HUES48 (cell line): ENCODE data around the gene FOXN4.

Experiments
- H3K27ac ChIP-seq: one replicate; pipeline ENCODE4 v1.7.0; 2013; ENCODE audit warnings: low read depth, low read length, inconsistent platforms
- H3K27me3 ChIP-seq: 2 replicates; pipeline ENCODE4 v1.6.1; 2013; ENCODE audit warnings: mild to moderate bottlenecking, low read length; ENCODE audit not compliant: control insufficient read depth, insufficient read depth
- H3K36me3 ChIP-seq: 2 replicates; pipeline ENCODE4 v1.6.1; 2013; ENCODE audit warnings: low read length; ENCODE audit not compliant: control insufficient read depth, insufficient read depth
- H3K4me1 ChIP-seq: 2 replicates; pipeline ENCODE4 v1.6.1; 2013; ENCODE audit warnings: mild to moderate bottlenecking, low read length; ENCODE audit not compliant: control insufficient read depth, insufficient read depth
- H3K4me3 ChIP-seq: 2 replicates; pipeline ENCODE4 v1.5.1; 2013; ENCODE audit warnings: mild to moderate bottlenecking, low read depth, low read length
- H3K9ac ChIP-seq: 2 replicates; pipeline ENCODE4 v1.6.1; 2013; ENCODE audit warnings: mild to moderate bottlenecking, low read depth, low read length, moderate library complexity
- H3K9me3 ChIP-seq: 2 replicates; pipeline ENCODE4 v1.6.1; 2013; ENCODE audit warnings: low read length; ENCODE audit not compliant: control insufficient read depth, insufficient read depth

Gene FOXN4

DNA sequence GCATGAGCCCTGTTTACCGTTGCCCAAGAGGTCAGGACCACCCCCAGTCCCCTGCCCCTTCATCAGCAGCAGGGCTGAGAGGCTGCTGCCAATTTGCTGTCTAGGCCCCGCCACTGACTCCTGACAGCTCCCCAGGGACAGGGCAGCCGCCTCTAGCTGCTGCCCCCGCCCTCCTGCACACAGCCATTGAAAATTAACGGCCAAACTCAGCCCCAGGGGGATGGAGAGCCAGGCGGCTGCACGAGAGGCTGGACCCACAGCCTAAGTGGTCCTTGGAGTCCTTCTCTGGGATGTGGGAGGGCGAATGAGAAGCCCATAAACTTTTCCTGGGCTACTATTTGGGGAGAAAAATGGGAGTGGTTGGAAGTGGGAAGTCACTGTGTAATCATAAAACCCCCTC, 4.6 kb downstream of the FOXN4 start:
- H3K36me3 ChIP-seq, result no peaks in the 10 kb centered on the region
- peaks cover 34% of the 10 kb centered on the region for H3K27me3 ChIP-seq
- no peaks in the 10 kb centered on the region for H3K9me3 ChIP-seq
- no peak overlapping the region for H3K4me3 ChIP-seq
- H3K9ac ChIP-seq, result no peak overlapping the region
- H3K4me1 ChIP-seq, result no peaks in the 10 kb centered on the region
- no peak overlapping the region for H3K27ac ChIP-seq

DNA sequence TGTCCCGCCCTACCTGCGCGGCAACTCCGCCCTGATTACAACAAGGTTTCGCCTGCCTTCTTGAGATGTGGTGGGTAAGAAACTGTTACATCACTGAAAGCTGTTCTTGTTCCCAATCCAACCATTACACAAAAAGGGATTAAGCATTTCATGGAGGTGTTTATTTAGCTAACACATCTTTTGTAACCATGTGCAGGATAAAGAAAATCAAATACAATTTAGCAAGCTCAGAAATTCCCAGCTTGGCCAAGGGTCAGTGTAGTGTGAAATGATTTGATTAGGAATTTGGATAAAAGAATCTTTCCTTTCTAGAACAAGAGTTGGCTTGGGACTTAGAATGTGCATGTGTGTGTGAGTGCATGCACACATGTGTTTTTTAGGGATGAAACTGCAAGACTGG, 6.3 kb downstream of the FOXN4 start:
- Histone ChIP-seq H3K27me3 (peaks cover 22% of the 10 kb centered on the region), H3K36me3 (no peaks in the 10 kb centered on the region), H3K4me1 (no peaks in the 10 kb centered on the region), H3K9ac (no peak overlapping the region), H3K4me3 (no peak overlapping the region), H3K9me3 (no peaks in the 10 kb centered on the region), H3K27ac (no peak overlapping the region)

DNA sequence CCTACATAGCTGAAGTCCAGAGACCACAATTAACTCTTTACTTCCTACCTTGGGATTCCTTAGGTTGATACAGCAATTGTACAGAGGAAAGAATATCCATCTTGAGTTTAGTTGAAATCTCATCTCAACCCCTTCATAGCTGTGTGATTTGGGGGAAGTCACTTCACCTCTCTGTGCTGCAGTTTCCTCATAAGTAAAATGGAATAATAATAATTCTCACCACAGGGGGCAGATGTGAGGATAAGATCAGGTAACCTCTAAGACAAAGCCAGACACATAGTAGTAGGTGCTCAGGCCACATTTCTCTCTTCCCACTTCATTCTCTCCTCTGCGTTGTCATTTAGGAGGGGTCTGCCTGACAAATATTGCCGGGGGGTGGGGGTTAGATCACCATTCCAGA, 6.7 kb downstream of the FOXN4 start:
- H3K36me3 ChIP-seq, result no peaks in the 10 kb centered on the region
- peaks cover 18% of the 10 kb centered on the region; the same call in 1 of the 2 replicates for H3K27me3 ChIP-seq
- no peaks in the 10 kb centered on the region for H3K9me3 ChIP-seq
- no peak overlapping the region for H3K9ac ChIP-seq
- no peaks in the 10 kb centered on the region for H3K4me1 ChIP-seq
- no peak overlapping the region for H3K27ac ChIP-seq
- H3K4me3 ChIP-seq, result no peak overlapping the region

GRCh38 chr12:109301643-109302168, 7.4 kb downstream of the FOXN4 start:
- no peaks in the 10 kb centered on the region for H3K4me1 ChIP-seq
- no peak overlapping the region for H3K27ac ChIP-seq
- H3K9me3 ChIP-seq, result no peaks in the 10 kb centered on the region
- H3K36me3 ChIP-seq, result no peaks in the 10 kb centered on the region
- no peak overlapping the region for H3K9ac ChIP-seq
- H3K4me3 ChIP-seq, result no peak overlapping the region
- H3K27me3 ChIP-seq, result peaks cover 11% of the 10 kb centered on the region; the same call in 1 of the 2 replicates

- no peaks in the 10 kb centered on the region for H3K4me1 ChIP-seq
- H3K4me3 ChIP-seq, result no peak overlapping the region
- no peaks in the 10 kb centered on the region for H3K9me3 ChIP-seq
- H3K27ac ChIP-seq, result no peak overlapping the region
- H3K36me3 ChIP-seq, result no peaks in the 10 kb centered on the region
- no peak overlapping the region for H3K9ac ChIP-seq
- H3K27me3 ChIP-seq, result peaks cover 3% of the 10 kb centered on the region; the same call in 1 of the 2 replicates
Measured at GRCh38 chr12:109299849-109300248, 9.2 kb downstream of the FOXN4 start.

DNA sequence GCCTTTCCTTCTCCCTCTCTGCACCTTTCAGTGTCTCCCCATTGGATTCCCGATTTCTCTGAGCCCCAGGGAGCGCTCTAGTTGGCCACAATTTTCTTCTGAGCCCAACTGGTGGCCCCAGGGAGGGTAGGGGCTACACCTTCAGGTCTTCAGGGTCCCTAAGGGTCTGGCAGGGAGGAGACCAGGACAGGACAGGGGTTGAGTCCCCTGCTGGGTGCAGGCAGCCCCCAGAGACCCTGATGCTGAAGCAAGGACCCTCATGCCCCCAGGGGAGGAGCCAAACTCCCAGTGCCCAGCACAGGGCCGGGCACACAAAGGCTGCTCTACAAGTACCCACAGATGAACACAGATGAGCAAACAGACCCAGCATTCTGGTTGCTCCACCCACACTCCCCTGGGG, 12.7 kb downstream of the FOXN4 start:
- no peaks in the 10 kb centered on the region for H3K9me3 ChIP-seq
- H3K9ac ChIP-seq, result no peak overlapping the region
- peaks cover 5% of the 10 kb centered on the region; the same call in 1 of the 2 replicates for H3K4me1 ChIP-seq
- no peaks in the 10 kb centered on the region for H3K36me3 ChIP-seq
- H3K4me3 ChIP-seq, result no peak overlapping the region
- no peaks in the 10 kb centered on the region for H3K27me3 ChIP-seq
- H3K27ac ChIP-seq, result no peak overlapping the region

DNA sequence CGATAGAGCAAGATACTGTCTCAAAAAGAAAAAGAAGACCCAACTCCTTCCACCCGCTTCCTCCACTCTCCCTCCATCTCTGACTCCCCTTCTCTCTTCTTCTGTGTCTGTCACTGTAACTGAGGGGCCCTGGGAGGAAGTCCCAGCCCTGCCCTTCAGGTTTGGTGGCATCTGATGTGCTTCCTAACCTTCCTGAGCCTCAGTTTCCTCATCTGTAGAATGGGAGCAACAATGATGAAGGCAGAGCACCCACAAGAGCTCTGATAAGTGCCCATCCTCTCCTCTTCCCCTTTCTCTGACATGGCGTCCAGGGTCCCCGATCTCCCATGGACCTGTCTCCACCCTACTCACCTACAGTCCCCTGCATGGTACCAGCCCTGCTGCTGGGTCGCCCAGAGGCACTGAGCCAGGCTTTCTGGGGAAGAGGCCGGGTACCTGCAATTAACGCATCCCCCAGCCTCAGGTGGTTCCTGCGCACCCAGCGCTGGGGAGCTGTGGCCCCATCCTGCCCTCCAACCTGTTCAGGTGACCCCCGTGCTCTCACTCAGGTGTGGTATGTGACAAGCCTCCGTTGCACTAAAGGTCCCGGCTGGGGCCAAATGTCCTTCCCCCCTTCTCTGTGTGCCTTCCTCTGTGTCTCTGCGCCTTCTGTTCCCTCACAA, 13.2 kb downstream of the FOXN4 start:
- H3K27ac ChIP-seq, result no peak overlapping the region
- H3K36me3 ChIP-seq, result no peaks in the 10 kb centered on the region
- H3K27me3 ChIP-seq, result no peaks in the 10 kb centered on the region
- no peaks in the 10 kb centered on the region for H3K9me3 ChIP-seq
- H3K4me3 ChIP-seq, result no peak overlapping the region
- no peak overlapping the region for H3K9ac ChIP-seq
- peaks cover 10% of the 10 kb centered on the region; the same call in 1 of the 2 replicates for H3K4me1 ChIP-seq

DNA sequence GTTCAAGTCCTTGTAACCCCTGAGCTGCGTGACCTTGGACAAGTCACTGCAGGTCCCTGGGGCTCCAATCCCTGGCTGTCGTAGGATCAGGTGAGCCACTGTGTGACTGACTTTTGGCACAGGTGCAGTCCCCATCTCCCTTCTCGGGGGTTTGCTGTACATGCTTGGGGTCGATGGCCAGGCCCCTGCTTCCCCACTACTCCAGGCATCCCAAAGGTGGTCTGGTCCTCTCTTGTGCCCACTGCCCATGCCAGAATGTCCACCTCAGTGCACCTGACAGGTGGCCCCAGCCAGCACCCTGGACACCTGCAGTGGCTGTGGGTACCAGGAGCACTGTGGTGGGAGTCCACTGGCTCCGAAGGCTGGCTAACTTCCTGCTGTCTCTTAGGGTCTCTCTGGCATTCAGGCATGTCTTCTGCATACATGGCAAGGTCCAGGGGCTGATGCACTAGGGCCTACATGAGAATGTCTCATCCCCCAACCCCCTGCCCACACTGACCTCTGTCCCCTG, 14.7 kb downstream of the FOXN4 start:
- H3K4me1 ChIP-seq, result peaks cover 10% of the 10 kb centered on the region; the same call in 1 of the 2 replicates
- no peak overlapping the region for H3K27ac ChIP-seq
- no peak overlapping the region for H3K9ac ChIP-seq
- no peak overlapping the region for H3K4me3 ChIP-seq
- no peaks in the 10 kb centered on the region for H3K27me3 ChIP-seq
- no peaks in the 10 kb centered on the region for H3K36me3 ChIP-seq
- H3K9me3 ChIP-seq, result no peaks in the 10 kb centered on the region

- Histone ChIP-seq H3K9me3 (no peaks in the 10 kb centered on the region), H3K27me3 (no peaks in the 10 kb centered on the region), H3K9ac (no peak overlapping the region), H3K4me1 (peaks cover 10% of the 10 kb centered on the region; the same call in 1 of the 2 replicates), H3K4me3 (no peak overlapping the region), H3K36me3 (no peaks in the 10 kb centered on the region), H3K27ac (no peak overlapping the region)
Measured at GRCh38 chr12:109293106-109293505, 16.0 kb downstream of the FOXN4 start.

GRCh38 chr12:109292342-109292711, 16.8 kb downstream of the FOXN4 start:
- H3K27me3 ChIP-seq, result no peaks in the 10 kb centered on the region
- no peak overlapping the region for H3K27ac ChIP-seq
- no peaks in the 10 kb centered on the region for H3K9me3 ChIP-seq
- H3K4me3 ChIP-seq, result no peak overlapping the region
- peaks cover 10% of the 10 kb centered on the region; the same call in 1 of the 2 replicates for H3K4me1 ChIP-seq
- H3K9ac ChIP-seq, result no peak overlapping the region
- no peaks in the 10 kb centered on the region for H3K36me3 ChIP-seq

DNA sequence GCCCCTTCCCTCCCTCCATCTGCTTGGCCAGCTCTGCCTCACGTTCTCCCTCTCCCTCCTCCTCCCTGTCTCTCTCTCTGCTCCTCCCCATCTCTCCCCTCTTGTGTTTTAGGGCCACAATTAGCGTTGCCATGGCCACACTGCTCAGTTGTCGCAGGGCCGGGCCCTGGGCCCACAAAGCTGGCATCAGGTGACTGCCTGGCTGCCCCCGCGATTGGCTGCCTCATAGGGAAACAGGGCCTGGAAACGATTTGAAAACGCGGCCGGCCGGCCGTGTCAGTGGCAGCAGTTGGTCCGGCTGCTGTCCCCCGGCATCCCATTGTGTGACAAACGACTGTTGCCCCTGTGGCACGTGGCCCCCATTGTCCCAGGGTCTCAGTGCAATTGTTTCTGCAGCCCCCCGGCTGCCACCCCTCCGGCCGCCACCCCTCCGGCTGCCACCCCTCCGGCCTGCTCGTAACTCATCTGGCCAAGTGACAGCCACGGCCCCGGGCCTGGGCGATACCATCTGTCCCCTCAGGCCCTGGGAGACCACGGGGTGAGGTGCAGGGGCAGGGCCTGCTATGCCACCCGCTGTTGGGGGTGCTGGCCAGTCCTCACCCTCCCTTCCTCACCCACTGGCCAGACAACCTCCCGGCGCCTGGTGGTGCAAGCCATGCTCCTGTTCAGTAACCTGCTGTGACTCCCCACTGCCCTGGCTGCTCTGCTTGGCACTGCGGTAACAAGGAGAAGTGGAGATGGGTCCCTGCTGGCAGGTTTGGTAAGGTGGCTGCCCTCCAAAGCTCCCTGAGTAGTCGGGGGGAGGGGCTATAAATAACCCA, 17.4 kb downstream of the FOXN4 start:
- Histone ChIP-seq H3K27me3 (no peaks in the 10 kb centered on the region), H3K9ac (no peak overlapping the region), H3K27ac (no peak overlapping the region), H3K36me3 (no peaks in the 10 kb centered on the region), H3K4me1 (peaks cover 10% of the 10 kb centered on the region; the same call in 1 of the 2 replicates), H3K9me3 (no peaks in the 10 kb centered on the region), H3K4me3 (no peak overlapping the region)
